HCT116 (cell line): ENCODE data around the gene MARCHF3. TPM values are rescaled to one million over a fixed set of nuclear protein-coding genes. Genes with fewer than 3 reads are reported as not detected.

Source experiments
- ATAC-seq: fragments of 200-7000 bp; cut with Tn5 transposase; 2 replicates; pipeline ENCODE4 v1.9.1; 2020; ENCODE audit warnings: mild to moderate bottlenecking, moderate library complexity
- BruUV-seq: library from RNA; stranded (reverse); fragments of 400-500 nt; replicated peaks from 2 replicates; lab custom pipeline; 2021; lab: Mats Ljungman, UMichigan
- CTCF ChIA-PET: fragments of 300-600 bp; sonication (Branson Sonifier 250); formaldehyde crosslinking; loops from one replicate; lab custom pipeline; 2021; ENCODE audit warnings: antibody characterized with exemption; lab: Charles Lee
- POLR2A ChIA-PET: fragments of 300-600, 350-600 bp; sonication (Branson Sonifier 250); formaldehyde crosslinking; loops from one replicate; lab custom pipeline; 2021; ENCODE audit warnings: antibody characterized with exemption; lab: Charles Lee
- RAD21 ChIA-PET, 2 experiments: fragments of 300-600 bp; sonication (Branson Sonifier 250); formaldehyde crosslinking; loops; one replicate each; lab custom pipeline; 2023; ENCODE audit warnings: low total read pairs in 2 of 2; ENCODE audit not compliant: uncharacterized antibody in 2 of 2, unreplicated experiment in 2 of 2, low non-redundant PET in 1 of 2; lab: Charles Lee
- DNase-seq: peaks from one replicate; pipeline ENCODE4 v3.0.0-alpha.2; 2010; ENCODE audit warnings: low read depth, low spot score
- H2AFZ ChIP-seq: fragments of 200-600 bp; shearing (Covaris generic), sonication (generic); 2 replicates; pipeline ENCODE4 v1.6.1; 2017; ENCODE audit warnings: low read depth, mixed run types, mixed read lengths, antibody characterized with exemption, low read length; ENCODE audit not compliant: poor library complexity, severe bottlenecking
- H3K27ac ChIP-seq: 2 replicates; pipeline ENCODE4 v1.5.1; 2012; ENCODE audit warnings: low read depth, low read length
- H3K27me3 ChIP-seq: fragments of 200-600 bp; sonication (generic); 2 replicates; pipeline ENCODE4 v1.6.1; 2016; ENCODE audit warnings: mixed run types, low read length, mixed read lengths; ENCODE audit not compliant: insufficient read depth
- H3K36me3 ChIP-seq, 2 experiments: fragments of 200-500 bp in 1 of 2; fragments of 200-600 bp in 1 of 2; sonication (Bioruptor generic) in 1 of 2; sonication (generic) in 1 of 2; 2 replicates each; pipeline versions ENCODE4 v1.5.1 to v1.6.1; 2014 to 2016; ENCODE audit warnings: low read length in 2 of 2, inconsistent platforms in 1 of 2, mixed read lengths in 1 of 2, mixed run types in 1 of 2; ENCODE audit not compliant: insufficient read depth in 2 of 2, control insufficient read depth in 1 of 2
- H3K4me1 ChIP-seq, 2 experiments: fragments of 200-600 bp in 1 of 2; sonication (generic) in 1 of 2; 2 replicates each; pipeline versions ENCODE4 v1.5.1 to v1.6.1; 2012 to 2017; ENCODE audit warnings: low read length in 2 of 2, inconsistent platforms in 1 of 2, mild to moderate bottlenecking in 1 of 2, mixed read lengths in 1 of 2, mixed run types in 1 of 2, moderate library complexity in 1 of 2; ENCODE audit not compliant: insufficient read depth in 2 of 2, control insufficient read depth in 1 of 2
- H3K4me2 ChIP-seq: fragments of 200-600 bp; sonication (generic); 2 replicates; pipeline ENCODE4 v1.6.1; 2017; ENCODE audit warnings: mixed run types, low read length, mixed read lengths
- H3K4me3 ChIP-seq, 2 experiments: fragments of 200-600 bp in 1 of 2; sonication (generic) in 1 of 2; replicated peaks in 1 of 2; 2 replicates each; pipeline ENCODE4 v1.5.1; 2011 to 2016; ENCODE audit warnings: low read length in 2 of 2, control low read depth in 1 of 2, low read depth in 1 of 2, mild to moderate bottlenecking in 1 of 2, mixed read lengths in 1 of 2, mixed run types in 1 of 2
- H3K79me2 ChIP-seq: fragments of 200-600 bp; sonication (generic); 2 replicates; pipeline ENCODE4 v1.6.1; 2017; ENCODE audit warnings: mild to moderate bottlenecking, mixed run types, low read length, moderate library complexity, mixed read lengths; ENCODE audit not compliant: insufficient read depth
- H3K9ac ChIP-seq: fragments of 200-600 bp; sonication (generic); 2 replicates; pipeline ENCODE4 v1.6.1; 2016; ENCODE audit warnings: low read length, mixed read lengths
- H3K9me2 ChIP-seq: fragments of 200-600 bp; sonication (generic), shearing (Covaris generic); 2 replicates; pipeline ENCODE4 v1.6.1; 2017; ENCODE audit warnings: mixed run types, mild to moderate bottlenecking, moderate library complexity; ENCODE audit not compliant: insufficient read depth
- H3K9me3 ChIP-seq, 2 experiments: fragments of 200-500 bp in 1 of 2; fragments of 200-600 bp in 1 of 2; sonication (Bioruptor generic) in 1 of 2; sonication (generic) in 1 of 2; 2 replicates each; pipeline ENCODE4 v1.6.1; 2014 to 2017; ENCODE audit warnings: low read length in 2 of 2, mixed read lengths in 2 of 2, inconsistent platforms in 1 of 2, low read depth in 1 of 2, mild to moderate bottlenecking in 1 of 2, mixed run types in 1 of 2, moderate library complexity in 1 of 2; ENCODE audit not compliant: control insufficient read depth in 1 of 2, insufficient read depth in 1 of 2
- H4K20me1 ChIP-seq: fragments of 200-600 bp; sonication (generic), shearing (Covaris generic); 2 replicates; pipeline ENCODE4 v1.6.1; 2017; ENCODE audit warnings: mixed run types, mild to moderate bottlenecking, moderate library complexity; ENCODE audit not compliant: insufficient read depth
- CBX3 ChIP-seq: IDR thresholded peaks from 2 replicates; pipeline ENCODE4 v1.6.1; 2012; ENCODE audit warnings: low read depth
- CEBPB ChIP-seq: IDR thresholded peaks from 2 replicates; pipeline ENCODE4 v1.6.1; 2012; ENCODE audit warnings: low read depth
- ELF1 ChIP-seq: IDR thresholded peaks from 2 replicates; pipeline ENCODE4 v1.6.1; 2012; ENCODE audit warnings: low read depth, borderline replicate concordance
- EZH2 ChIP-seq: fragments of 200-600 bp; sonication (generic); IDR thresholded peaks from 2 replicates; pipeline ENCODE4 v1.6.1; 2017; ENCODE audit warnings: antibody characterized with exemption, mixed run types
- JUND ChIP-seq: IDR thresholded peaks from 2 replicates; pipeline ENCODE4 v1.6.1; 2012
- POLR2A ChIP-seq: IDR thresholded peaks from 2 replicates; pipeline ENCODE4 v1.7.0; 2011; ENCODE audit warnings: borderline replicate concordance; ENCODE audit not compliant: insufficient read depth, insufficient read length; ENCODE audit errors: extremely low read depth
- POLR2AphosphoS5 ChIP-seq: IDR thresholded peaks from 2 replicates; pipeline ENCODE4 v1.6.1; 2011; ENCODE audit warnings: mild to moderate bottlenecking, low read depth, low read length, moderate library complexity
- RAD21 ChIP-seq: IDR thresholded peaks from 2 replicates; pipeline ENCODE4 v1.6.1; 2012; ENCODE audit warnings: low read depth, mild to moderate bottlenecking
- SIN3A ChIP-seq: IDR thresholded peaks from 2 replicates; pipeline ENCODE4 v1.6.1; 2012; ENCODE audit warnings: low read depth
- SP1 ChIP-seq: IDR thresholded peaks from 2 replicates; pipeline ENCODE4 v1.6.1; 2012; ENCODE audit warnings: low read depth
- SRF ChIP-seq: IDR thresholded peaks from 2 replicates; pipeline ENCODE4 v1.6.1; 2012; ENCODE audit warnings: low read depth
- TCF7L2 ChIP-seq: IDR thresholded peaks from 2 replicates; pipeline ENCODE4 v1.7.0; 2011; ENCODE audit warnings: borderline replicate concordance, inconsistent platforms; ENCODE audit not compliant: insufficient read depth, insufficient read length; ENCODE audit errors: extremely low read depth
- YY1 ChIP-seq: IDR thresholded peaks from 2 replicates; pipeline ENCODE4 v1.6.1; 2011; ENCODE audit warnings: low read length, low read depth, moderate library complexity, mild to moderate bottlenecking; ENCODE audit not compliant: insufficient replicate concordance; ENCODE audit errors: extremely low read depth
- ZFX ChIP-seq: fragments of 450-650 bp; IDR thresholded peaks from 2 replicates; pipeline ENCODE4 v1.6.1; 2017
- ZNF274 ChIP-seq: fragments of 200-500 bp; sonication (Bioruptor generic); IDR thresholded peaks from 2 replicates; pipeline ENCODE4 v1.6.1; 2014; ENCODE audit warnings: mild to moderate bottlenecking, low read depth, low read length, inconsistent platforms
- intact Hi-C: fragments of 100-400 bp; cut with micrococcal nuclease; formaldehyde crosslinking; loops from 2 replicates; pipeline ENCODE4 v1.10.0; 2022
- total RNA-seq: library from RNA; stranded (reverse); gene quantifications from one replicate; pipeline ENCODE4 v1.2.1, GENCODE V29; 2021; ENCODE audit not compliant: unreplicated experiment
- TF ChIP-seq, protein P1 (sequence below): IDR thresholded peaks from 2 replicates; pipeline ENCODE4 v1.6.1; 2012
- TF ChIP-seq, protein P2 (sequence below): IDR thresholded peaks from 2 replicates; pipeline ENCODE4 v1.6.1; 2012
- TF ChIP-seq, protein P3 (sequence below), 3 experiments: fragments of 200-600 bp in 1 of 3; sonication (generic) in 1 of 3; IDR thresholded peaks in 2 of 3; conservative IDR thresholded peaks in 1 of 3; 2 replicates each; pipeline ENCODE4 v1.5.1; 2012 to 2017; ENCODE audit warnings: low read depth in 2 of 3, low read length in 2 of 3, antibody characterized with exemption in 1 of 3, borderline replicate concordance in 1 of 3, control low read depth in 1 of 3, mild to moderate bottlenecking in 1 of 3, mixed read lengths in 1 of 3, mixed run types in 1 of 3, moderate library complexity in 1 of 3; ENCODE audit not compliant: insufficient read depth in 1 of 3
- TF ChIP-seq, protein P4 (sequence below): IDR thresholded peaks from 2 replicates; pipeline ENCODE4 v1.6.1; 2011; ENCODE audit warnings: mild to moderate bottlenecking, low read length, moderate library complexity; ENCODE audit not compliant: insufficient replicate concordance; ENCODE audit errors: extremely low read depth

MARCHF3 gene
- total RNA-seq, 1 experiment from 2014 or later, result 2.3 TPM

DNA sequence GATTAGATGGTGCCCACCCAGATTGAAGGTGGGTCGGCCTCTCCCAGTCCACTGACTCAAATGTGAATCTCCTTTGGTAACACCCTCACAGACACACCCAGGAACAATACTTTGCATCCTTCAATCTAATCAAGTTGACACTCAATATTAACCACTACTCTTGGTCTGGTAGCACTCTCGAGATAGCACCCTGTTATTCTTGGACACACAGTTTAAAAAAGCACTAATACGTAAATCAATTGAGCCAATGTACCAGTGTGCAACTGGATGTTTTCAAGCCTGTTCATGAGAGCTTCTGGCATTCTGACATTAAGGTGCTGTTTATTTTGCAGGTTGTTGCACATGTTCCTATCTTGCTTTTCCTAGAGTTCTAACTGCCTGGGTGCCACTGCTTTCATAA is 35.3 kb downstream of the MARCHF3 start:
- Histone ChIP-seq H3K27me3 (no peaks in the 10 kb centered on the region), H4K20me1 (no peaks in the 10 kb centered on the region), H3K79me2 (no peaks in the 10 kb centered on the region), H3K36me3 (no peaks in the 10 kb centered on the region), H3K4me3 (no peak overlapping the region), H3K9me3 (no peaks in the 10 kb centered on the region), H2AFZ (no peak overlapping the region), H3K27ac (no peak overlapping the region), H3K9me2 (no peaks in the 10 kb centered on the region), H3K9ac (no peak overlapping the region), H3K4me2 (no peak overlapping the region), H3K4me1 (no peaks in the 10 kb centered on the region)
- no peak for ATAC-seq
- RAD21 ChIA-PET, result no interaction called here
- intact Hi-C loops, result no loop called here
- DNase-seq, result no peak
- BruUV-seq, result no TSS peak
- no peak for TF ChIP-seq SRF
- TF ChIP-seq EZH2, result no peak
- TF ChIP-seq, protein P1, sequence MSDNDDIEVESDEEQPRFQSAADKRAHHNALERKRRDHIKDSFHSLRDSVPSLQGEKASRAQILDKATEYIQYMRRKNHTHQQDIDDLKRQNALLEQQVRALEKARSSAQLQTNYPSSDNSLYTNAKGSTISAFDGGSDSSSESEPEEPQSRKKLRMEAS, result no peak
- no peak for TF ChIP-seq TCF7L2
- TF ChIP-seq, protein P2, sequence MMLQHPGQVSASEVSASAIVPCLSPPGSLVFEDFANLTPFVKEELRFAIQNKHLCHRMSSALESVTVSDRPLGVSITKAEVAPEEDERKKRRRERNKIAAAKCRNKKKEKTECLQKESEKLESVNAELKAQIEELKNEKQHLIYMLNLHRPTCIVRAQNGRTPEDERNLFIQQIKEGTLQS, result no peak
- no peak for TF ChIP-seq JUND
- TF ChIP-seq ZFX, result no peak
- TF ChIP-seq SIN3A, result no peak
- TF ChIP-seq, protein P3, sequence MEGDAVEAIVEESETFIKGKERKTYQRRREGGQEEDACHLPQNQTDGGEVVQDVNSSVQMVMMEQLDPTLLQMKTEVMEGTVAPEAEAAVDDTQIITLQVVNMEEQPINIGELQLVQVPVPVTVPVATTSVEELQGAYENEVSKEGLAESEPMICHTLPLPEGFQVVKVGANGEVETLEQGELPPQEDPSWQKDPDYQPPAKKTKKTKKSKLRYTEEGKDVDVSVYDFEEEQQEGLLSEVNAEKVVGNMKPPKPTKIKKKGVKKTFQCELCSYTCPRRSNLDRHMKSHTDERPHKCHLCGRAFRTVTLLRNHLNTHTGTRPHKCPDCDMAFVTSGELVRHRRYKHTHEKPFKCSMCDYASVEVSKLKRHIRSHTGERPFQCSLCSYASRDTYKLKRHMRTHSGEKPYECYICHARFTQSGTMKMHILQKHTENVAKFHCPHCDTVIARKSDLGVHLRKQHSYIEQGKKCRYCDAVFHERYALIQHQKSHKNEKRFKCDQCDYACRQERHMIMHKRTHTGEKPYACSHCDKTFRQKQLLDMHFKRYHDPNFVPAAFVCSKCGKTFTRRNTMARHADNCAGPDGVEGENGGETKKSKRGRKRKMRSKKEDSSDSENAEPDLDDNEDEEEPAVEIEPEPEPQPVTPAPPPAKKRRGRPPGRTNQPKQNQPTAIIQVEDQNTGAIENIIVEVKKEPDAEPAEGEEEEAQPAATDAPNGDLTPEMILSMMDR (IDR thresholded peaks at IDR 0.05 in 2 of 3, conservative IDR thresholded peaks at IDR 0.05 in 1 of 3; ENCODE audit: borderline replicate concordance in 1 of 3, insufficient read depth in 1 of 3, low read depth in 2 of 3, low read length in 2 of 3), result no peak
- no peak for TF ChIP-seq ZNF274
- TF ChIP-seq CBX3, result no peak
- TF ChIP-seq YY1, result no peak
- TF ChIP-seq POLR2AphosphoS5, result no peak
- TF ChIP-seq RAD21, result no peak
- TF ChIP-seq, protein P4, sequence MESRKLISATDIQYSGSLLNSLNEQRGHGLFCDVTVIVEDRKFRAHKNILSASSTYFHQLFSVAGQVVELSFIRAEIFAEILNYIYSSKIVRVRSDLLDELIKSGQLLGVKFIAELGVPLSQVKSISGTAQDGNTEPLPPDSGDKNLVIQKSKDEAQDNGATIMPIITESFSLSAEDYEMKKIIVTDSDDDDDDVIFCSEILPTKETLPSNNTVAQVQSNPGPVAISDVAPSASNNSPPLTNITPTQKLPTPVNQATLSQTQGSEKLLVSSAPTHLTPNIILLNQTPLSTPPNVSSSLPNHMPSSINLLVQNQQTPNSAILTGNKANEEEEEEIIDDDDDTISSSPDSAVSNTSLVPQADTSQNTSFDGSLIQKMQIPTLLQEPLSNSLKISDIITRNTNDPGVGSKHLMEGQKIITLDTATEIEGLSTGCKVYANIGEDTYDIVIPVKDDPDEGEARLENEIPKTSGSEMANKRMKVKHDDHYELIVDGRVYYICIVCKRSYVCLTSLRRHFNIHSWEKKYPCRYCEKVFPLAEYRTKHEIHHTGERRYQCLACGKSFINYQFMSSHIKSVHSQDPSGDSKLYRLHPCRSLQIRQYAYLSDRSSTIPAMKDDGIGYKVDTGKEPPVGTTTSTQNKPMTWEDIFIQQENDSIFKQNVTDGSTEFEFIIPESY, result no peak
- no peak for TF ChIP-seq SP1
- TF ChIP-seq CEBPB, result no peak
- TF ChIP-seq POLR2A, result no peak
- no peak for TF ChIP-seq ELF1
- POLR2A ChIA-PET, result no interaction called here
- CTCF ChIA-PET, result no interaction called here
